Skin of body (tissue), 2 donors: ENCODE measurements around the gene NRCAM. TPM values are rescaled to one million over a fixed set of nuclear protein-coding genes. Genes with fewer than 3 reads are reported as not detected.
A peak's percentile ranks its signal among the peaks of the same experiment; 100 is the strongest.

Source experiments
- DNase-seq: peaks from one replicate; lab custom pipeline; 2025; lab: John Stamatoyannopoulos, UW
- total RNA-seq: library from RNA; depleted of rRNA; stranded (reverse); fragments of >200 nt; gene quantifications from one replicate; pipeline ENCODE4 v1.2.3, GENCODE V29; 2014

NRCAM gene
- total RNA-seq, 1 donor from 2014 or later = 7.9 TPM

DNA sequence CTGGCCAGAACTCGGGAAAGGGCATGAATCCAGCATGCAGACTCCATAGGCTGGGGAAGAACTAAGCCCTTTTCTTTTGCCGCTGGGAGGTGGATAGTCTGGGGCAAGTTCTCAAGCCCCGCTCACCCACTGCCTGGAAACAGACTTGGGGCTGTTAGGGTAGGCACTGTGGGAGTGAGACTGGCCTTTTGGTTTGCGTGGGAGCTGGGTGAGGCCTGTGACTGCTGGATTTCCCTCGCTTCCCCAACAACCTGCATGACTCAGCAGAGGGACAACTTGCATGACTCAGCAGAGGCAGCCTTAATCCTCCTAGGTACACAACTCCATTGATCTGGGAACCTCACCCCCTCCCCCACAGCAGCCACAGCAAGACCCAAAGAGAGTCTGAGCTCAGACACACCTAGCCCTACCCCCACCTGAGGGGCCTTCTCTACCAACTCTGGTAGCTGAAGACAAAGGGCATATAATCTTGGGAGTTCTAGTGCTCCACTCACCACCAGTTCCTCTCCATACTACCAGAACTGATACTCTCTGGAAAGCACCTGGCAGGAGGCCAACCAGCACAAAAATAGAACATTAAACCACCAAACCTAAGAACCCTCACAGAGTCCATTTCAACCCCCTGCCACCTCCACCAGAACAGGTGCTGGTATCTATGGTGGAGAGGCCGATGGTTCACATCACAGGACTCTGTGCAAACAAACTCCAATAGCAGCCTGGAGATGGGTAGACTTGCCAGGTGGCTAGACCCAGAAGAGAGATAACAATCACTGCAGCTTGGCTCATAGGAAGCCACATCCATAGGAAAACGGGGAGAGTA, 244.6 kb downstream of the NRCAM start:
- no peak for DNase-seq

DNA sequence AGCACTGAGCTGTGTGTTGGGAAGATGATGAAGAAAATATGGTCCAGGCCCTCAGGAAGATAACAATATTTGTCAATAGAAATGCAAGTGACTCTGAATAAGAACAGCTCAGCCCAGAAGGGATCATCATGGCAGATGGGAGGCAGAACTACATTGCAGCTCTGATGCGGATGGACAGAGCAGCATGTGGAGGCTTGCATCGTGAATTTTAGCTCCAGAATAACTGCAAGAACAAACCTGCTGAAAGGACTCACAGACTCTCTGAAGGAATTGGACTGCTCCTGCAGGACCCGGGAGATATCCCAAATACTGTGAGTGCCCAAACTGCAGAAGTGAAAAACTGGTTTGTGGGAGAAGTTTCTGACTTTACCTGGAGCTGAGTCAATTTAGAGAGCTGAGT, 245.4 kb downstream of the NRCAM start:
- no peak for DNase-seq

- DNase-seq = no peak
Observed at GRCh38 chr7:108205311-108205710, 250.9 kb downstream of the NRCAM start.

GRCh38 chr7:108204281-108204796, 251.9 kb downstream of the NRCAM start:
- DNase-seq = no peak

DNA sequence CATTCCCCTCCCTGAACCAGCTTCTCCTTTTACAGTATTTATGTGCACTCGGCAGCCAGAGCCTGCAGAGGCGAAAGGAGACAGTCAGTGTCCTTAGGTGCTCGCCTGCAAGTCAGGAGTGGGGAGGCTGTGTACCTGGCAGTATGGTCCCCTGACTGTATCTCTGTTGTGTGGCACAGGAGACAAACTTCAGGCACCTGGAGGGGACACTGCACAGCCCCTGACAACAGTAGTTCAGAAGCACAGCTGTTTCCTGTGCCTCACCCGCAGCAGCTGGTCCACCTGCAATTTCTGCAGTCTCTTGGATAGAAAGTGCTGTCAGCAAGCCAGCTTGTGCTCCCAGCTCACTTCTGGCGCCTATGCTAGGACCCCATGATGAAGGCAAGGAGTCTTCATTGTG, 252.7 kb downstream of the NRCAM start:
- DNase-seq = no peak

DNA sequence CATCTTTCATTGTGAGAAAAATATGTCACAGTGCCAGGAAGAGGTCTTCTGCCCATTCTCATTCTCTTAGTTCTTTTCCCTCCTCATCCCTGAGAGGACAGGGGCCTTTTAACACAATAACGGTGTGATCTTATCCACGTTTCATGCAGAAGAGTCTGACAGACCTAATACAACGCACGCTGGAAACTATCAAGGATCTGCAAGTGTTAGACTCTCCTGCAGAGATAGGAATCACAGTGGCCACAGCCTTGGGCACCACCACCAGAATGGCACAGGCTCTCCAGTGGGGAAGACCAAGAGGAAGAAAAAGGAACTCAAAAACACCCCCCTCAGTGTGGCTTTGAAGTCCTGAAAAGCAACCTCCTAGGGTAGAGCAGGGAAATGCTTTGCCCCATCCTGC, 253.5 kb downstream of the NRCAM start:
- DNase-seq = no peak

- no peak for DNase-seq
Observed at GRCh38 chr7:108201766-108202165, 254.5 kb downstream of the NRCAM start.

- no peak for DNase-seq
Observed at GRCh38 chr7:108200326-108200725, 255.9 kb downstream of the NRCAM start.

DNA sequence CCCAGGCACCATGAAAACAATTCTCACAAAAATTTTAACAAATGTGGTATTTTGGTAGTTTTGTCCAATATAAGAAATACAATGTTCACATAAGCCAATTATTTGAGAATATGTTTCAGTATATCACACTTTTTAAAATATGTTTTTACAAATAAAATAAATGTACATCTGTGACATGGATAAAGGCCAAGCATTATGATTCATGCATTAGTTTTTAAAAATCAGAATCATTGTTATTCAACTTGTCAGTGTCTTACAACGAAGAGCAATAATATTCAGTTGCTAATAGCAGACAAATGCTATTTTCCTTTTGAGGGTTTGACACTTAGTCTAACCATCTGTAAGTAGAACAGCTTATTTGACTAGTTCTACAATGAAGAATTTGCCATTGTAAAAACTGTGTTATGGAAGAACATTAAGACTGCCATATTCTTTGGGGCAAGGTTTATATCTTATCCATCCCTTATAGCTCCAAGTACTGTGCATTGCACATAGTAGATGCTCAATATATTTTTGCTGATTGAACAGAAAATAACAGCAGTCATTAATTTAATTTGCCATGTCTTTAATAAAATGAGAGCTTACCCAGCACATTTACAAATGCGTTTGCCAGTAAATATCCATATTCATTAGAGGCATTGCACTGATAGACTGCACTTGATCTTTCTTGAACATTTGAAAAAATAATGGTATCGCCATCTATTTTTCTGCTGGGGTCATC, 258.7 kb downstream of the NRCAM start:
- DNase-seq = no peak

DNA sequence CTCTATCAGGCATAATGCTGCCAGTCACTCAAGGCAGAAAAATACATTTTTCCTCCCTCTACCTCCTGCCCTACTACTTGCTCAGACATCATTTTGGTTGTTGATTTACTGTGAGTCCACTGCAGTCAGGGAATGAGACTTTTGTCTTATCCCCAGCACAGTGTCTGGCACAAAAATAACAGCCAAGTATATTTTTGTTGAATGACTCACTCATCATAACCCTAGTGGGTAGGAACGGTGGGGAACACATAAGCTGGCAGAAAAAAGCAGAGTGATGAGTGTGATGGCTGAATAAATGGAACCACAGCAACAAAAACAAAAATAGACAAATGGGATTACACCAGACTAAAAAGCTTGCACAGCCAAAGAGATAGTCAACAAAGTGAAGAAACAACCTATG, 260.2 kb downstream of the NRCAM start:
- no peak for DNase-seq

DNA sequence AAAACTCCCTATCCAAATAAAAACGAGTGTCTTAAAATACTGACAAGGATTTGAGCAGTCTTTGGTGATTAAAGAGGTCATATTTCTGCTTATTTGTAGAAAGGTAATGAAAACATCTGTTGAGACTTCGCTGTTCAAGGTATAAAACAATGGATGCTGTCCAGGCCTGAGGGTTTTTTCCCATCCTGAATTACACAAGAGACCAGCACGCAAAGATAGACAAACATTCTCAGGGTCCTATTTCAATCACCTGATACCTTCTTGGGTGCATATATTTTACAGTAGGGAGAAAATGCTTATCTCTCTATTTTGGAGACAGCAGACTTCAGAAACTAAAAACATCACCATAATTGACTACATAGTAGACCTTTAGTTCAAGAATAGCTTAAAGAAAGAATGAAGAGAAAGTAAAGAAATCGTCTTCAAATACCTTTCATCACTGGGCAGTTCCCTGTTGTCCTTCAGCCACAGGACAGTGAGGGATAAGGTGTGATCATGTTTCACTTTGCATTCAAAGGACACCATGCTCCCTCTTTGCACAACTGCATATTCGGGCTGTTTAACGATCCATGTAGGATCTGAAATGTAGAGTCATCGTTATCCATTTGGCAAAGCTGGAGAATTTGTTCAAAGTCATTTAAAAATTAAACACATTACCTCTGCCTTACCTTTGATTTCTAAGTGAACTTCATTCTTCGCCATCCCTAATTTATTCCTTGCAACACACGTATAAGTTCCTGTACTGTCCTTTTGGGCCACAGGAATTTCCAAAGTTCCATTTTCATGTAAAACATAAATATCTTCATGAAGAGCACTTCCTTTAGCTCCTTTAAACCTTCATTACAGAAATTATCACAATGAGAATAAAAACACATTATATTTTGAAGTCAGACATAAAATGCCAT, 262.4 kb downstream of the NRCAM start:
- no peak for DNase-seq

- DNase-seq = no peak
Observed at GRCh38 chr7:108190891-108191290, 265.3 kb downstream of the NRCAM start.

- no peak for DNase-seq
Observed at GRCh38 chr7:108189733-108190388, 266.4 kb downstream of the NRCAM start.

DNA sequence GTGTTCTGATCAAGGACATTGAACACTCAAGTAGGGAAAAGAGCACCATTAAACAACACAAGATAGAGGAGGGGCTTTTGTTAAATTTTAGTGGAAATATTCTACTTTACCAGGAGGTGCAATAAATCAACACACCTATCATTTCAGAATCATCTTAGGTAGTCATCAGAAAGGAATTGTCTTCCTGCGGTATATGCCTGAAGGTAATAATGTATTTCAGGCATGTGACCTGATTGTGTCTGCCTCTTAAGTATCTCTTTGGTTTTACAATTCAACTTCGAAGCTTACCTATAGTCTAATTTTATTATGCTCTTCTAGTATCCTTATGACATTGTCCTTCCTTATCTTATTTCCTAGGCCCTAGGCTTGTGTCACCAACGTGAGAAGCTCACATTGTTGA, 267.5 kb downstream of the NRCAM start:
- no peak for DNase-seq

GRCh38 chr7:108181073-108181985, 274.9 kb downstream of the NRCAM start:
- peak; percentile 56 for DNase-seq

DNA sequence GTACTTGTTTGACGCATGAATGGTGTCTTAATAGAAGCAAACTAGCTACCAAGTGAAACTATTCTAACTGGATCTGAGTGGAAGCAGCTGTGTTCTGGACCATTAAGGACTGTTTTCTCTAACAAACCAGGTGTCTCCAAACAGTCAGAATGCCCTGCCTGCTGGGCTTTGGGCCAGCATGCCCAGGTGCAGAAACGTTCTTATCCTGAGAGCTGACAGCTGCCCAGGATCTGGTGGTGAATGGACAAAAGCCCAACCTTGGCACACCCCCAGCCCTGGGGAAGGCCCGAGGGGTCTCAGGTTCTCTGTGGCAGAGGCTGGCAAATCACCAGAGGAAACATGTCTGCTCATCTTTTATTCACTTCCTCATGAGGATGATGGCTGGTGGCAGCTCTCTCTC, 277.8 kb downstream of the NRCAM start:
- DNase-seq = no peak

- no peak for DNase-seq
Observed at GRCh38 chr7:108171164-108171563, 285.1 kb downstream of the NRCAM start.

DNA sequence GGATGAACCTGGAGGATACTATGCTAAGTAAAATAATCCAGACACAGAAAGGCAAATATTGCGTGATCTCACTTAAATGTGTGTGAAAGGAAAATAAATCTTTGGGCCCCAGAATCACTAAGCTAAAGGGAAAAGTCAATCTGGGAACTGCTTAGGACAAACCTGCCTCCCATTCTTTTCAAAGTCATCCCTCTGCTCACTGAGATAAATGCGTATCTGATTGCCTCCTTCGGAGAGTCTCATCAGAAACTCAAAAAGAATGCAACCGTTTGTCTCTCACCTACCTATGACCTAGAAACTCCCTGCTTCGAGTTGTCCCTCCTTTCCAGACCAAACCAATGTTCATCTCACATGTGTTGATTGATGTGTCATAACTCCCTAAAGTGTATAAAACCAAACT, 286.0 kb downstream of the NRCAM start:
- DNase-seq = no peak

DNA sequence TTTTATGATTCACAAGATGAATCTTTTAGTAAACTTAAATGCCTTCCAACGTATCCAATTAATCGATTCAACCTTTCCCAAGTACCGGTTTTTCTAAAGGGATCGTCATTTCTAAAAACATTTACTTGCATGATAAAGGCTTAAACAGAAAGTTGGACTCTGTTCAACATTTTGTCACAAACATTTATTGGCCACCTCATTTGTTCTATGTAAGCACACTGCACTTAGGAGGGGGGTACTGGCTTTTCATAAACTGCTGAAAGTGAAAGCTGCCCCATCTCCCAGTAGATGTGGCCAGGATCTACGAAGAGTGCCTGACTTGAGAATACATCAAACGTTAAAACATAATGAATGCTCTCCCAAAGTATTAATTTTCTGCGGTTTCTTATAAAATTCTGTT, 288.8 kb downstream of the NRCAM start:
- DNase-seq = no peak

DNA sequence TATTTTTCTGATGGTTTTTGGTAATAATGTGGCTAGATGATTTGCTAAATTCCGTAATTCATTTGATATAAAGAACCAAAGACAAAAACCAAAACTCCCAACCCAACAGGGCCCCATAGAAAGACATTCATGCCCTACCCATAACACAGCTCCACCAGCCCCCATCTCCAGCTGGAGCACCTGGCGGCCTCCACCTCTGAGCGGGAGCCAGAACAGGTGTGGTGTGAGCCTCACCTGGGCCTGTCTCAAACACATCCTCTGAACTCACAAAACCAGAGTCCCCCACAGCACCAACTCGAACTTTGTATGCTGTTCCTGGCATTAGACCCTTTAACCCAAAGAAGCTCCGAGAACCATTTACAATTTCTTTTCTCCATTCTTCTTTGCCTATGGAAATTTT, 289.5 kb downstream of the NRCAM start:
- no peak for DNase-seq
